GM20431 (cell line): ENCODE data around the gene CALHM1.
"Not testable (repeated sequence)": the region's sequence is repeated elsewhere in the genome, so short reads cannot be mapped to it uniquely, and the experiment has no call there.

Source experiments
- in situ Hi-C: fragments of 300-500 bp; cut with MseI, MboI; formaldehyde crosslinking; loops from one replicate; pipeline ENCODE4 v1.15.0; 2020; ENCODE audit warnings: low sequenced_read_pairs; ENCODE audit not compliant: unreplicated experiment

CALHM1 gene, protein sequence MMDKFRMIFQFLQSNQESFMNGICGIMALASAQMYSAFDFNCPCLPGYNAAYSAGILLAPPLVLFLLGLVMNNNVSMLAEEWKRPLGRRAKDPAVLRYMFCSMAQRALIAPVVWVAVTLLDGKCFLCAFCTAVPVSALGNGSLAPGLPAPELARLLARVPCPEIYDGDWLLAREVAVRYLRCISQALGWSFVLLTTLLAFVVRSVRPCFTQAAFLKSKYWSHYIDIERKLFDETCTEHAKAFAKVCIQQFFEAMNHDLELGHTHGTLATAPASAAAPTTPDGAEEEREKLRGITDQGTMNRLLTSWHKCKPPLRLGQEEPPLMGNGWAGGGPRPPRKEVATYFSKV

GRCh38 chr10:103458720-103459119, at the start of gene CALHM1:
Gene CALHM1 (minus strand): TSS chr10:103458900. CDS start chr10:103458751, 149 bp downstream.
- in situ Hi-C loops = no loop called here

GRCh38 chr10:103507235-103508191, 48.8 kb upstream of the CALHM1 start:
- in situ Hi-C loops = no loop called here

GRCh38 chr10:103506061-103506460, 47.4 kb upstream of the CALHM1 start:
- in situ Hi-C loops = no loop called here

GRCh38 chr10:103504181-103504783, 45.6 kb upstream of the CALHM1 start:
- in situ Hi-C loops = no loop called here

DNA sequence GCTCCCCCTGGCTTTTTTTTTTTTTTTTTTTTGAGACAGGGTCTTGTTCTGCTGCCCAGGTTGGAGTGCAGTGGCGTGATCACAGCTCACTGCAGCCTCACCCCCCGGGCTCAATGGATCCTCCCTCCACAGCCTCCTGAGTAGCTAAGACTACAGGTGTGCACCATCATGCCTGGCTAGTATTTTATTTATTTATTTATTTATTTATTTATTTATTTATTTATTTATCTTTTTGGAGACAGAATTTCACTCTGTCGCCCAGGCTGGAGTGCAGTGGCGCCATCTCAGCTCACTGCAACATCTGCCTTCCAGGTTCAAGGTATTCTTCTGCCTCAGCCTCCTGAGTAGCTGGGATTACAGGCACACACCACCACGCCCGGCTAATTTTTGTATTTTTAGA, 45.1 kb upstream of the CALHM1 start:
- in situ Hi-C loops = not testable (repeated sequence)

GRCh38 chr10:103502849-103503660, 44.4 kb upstream of the CALHM1 start:
- in situ Hi-C loops = no loop called here

- in situ Hi-C loops = no loop called here
Measured at GRCh38 chr10:103501186-103501585, 42.5 kb upstream of the CALHM1 start.

GRCh38 chr10:103500481-103500880, 41.8 kb upstream of the CALHM1 start:
- in situ Hi-C loops = no loop called here

GRCh38 chr10:103499881-103500280, 41.2 kb upstream of the CALHM1 start:
- in situ Hi-C loops = loop anchor here (25.0 kb wide), 1 partner anchor 663 kb away; the partner anchor contains the start of gene CYP17A1

GRCh38 chr10:103498936-103499638, 40.4 kb upstream of the CALHM1 start:
- in situ Hi-C loops = loop anchor here (25.0 kb wide), 1 partner anchor 662 kb away; the partner anchor contains the start of gene CYP17A1

DNA sequence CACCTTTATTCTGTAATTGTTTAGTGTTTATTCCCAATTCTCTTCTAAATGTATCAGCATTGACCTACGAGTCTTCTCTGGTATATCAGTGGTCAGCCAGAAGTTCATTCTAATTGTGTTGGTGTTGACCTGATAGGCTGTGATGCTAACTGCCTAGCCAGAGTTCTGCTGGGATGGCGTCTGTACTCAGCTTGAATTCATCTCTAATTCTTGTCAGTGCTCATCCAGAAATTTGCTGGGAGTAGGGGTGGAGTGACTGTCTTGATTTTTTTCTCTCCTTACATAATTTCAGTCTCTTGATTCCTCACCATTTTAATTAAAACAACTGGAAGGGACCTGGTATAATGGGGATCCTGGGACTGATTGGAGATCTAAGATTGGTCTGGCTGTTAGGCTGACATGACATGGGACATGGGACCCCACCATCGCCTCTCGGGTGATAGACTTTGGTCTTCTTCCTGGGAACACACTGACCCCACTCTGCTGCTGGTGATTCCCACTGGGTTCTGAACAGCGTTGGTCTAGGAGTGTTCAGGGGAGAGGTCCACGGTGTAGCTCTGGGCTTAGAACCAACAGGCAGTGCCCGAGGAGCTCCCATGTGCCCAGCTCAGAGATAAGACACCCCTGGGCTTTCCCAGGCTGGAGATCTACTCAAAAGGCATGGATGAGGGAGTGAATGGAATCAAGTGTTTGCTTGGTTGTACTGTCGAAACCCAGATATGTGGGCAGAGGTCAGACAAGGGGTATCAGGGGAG, 38.6 kb upstream of the CALHM1 start:
- in situ Hi-C loops = loop anchor here (25.0 kb wide), 1 partner anchor 660 kb away; the partner anchor contains the start of gene CYP17A1

DNA sequence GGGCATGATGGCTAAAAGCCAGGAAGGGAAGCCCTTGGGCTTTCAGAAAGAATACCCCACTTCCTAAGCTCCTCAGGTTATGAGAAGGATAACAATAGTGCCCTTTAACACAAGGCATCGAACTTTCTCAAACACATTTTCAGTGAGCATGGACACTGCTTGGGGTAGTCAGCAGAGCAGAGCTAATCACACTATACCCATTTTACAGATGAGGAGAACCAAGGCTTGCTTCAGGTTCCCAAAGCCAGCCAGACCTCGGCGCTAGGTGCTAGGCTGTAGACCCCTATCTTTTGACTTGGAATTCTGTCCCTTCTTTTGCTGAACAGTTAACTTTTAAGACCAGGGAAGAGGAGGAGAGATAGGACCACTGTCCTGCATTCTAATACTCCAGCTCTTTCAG, 36.6 kb upstream of the CALHM1 start:
- in situ Hi-C loops = loop anchor here (25.0 kb wide), 1 partner anchor 658 kb away; the partner anchor contains the start of gene CYP17A1

DNA sequence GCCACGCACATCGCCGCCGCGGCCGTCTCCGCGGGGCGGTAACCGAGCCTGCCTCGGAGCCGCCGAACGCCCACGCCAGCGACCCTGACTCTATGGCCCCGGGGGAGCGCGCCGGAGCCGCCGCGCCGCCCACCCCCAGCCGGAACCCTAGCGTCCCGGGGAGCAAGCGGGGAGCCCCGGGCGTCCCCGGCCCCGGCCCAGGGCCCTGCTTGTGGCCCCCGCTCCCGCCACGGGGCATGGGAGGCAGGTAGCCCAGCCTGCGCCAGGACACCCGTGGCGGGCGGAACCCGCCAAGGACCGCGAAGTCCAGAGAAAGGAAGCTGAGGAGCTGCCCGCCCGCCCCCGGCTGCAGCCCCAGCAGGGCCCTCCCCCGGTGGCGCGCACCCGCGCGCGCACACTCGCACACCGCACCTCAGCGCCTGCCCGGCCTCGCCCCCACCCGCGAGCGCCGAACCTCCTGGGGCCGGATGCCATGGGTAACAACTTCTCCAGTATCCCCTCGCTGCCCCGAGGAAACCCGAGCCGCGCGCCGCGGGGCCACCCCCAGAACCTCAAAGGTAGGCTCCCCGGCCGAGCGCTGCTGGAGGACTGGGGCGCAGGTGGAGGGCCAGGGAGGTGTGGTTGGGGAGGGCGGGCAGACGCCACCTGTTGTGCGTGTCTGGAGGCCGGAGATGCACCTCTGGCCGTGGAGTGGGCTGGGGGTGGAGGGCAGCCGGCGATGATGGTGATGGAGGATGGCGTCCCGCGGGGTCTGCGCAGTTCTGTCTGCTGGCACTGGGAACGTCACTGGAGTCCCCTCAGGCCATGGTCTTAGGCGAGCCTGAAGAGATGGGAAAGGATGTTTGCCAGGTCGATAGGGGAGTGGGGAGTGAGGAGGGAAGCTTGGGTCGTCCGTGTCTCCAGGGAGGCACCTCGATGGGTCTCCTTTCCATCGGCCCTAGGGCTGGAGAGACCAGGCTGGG, 35.5 kb upstream of the CALHM1 start:
- in situ Hi-C loops = loop anchor here (25.0 kb wide), 1 partner anchor 657 kb away; the partner anchor contains the start of gene CYP17A1

GRCh38 chr10:103493362-103493915, 34.7 kb upstream of the CALHM1 start, which contains the start of gene NEURL1:
Gene NEURL1 (plus strand): TSS chr10:103493705. CDS start chr10:103494388, 683 bp downstream.
- in situ Hi-C loops = loop anchor here (25.0 kb wide), 1 partner anchor 656 kb away; the partner anchor contains the start of gene CYP17A1

DNA sequence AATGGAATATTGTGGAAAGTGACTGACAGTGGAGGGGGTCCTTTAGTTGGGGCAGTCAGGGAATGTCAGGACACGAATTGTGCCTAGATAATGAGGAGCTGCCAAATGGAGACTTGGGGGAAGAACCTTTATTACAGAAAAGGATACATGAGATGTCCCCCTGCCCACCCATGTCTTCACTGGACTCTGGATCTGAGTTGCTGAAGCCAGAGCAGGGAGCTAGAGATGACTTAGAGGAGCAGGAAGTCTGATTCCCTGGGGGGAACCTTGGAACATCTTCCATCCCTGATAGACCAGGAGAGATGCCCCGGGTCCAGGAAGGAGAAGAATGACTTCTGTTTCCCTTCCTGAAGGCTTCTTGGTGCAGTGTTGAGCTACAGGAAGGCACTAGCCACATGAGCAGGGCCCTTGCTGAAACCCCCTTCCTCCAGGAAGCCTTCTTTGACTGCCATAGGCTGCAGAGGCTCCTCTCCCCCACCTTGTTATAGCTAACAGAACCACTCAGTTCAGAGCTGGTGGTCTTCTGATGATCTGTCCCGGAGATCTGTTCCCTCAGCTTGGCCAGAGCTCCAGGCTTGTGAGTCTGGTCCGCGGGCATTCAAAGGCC, 34.1 kb upstream of the CALHM1 start:
- in situ Hi-C loops = loop anchor here (25.0 kb wide), 1 partner anchor 655 kb away; the partner anchor contains the start of gene CYP17A1
